Ectodermal cell (in vitro differentiated cells): Measurements from ENCODE around the gene BRF1.

ENCODE experiments used
- H3K27ac ChIP-seq: 2 replicates; pipeline ENCODE4 v1.7.0; 2013; ENCODE audit warnings: mild to moderate bottlenecking, low read depth, low read length; ENCODE audit not compliant: insufficient read depth, poor library complexity, severe bottlenecking
- H3K27me3 ChIP-seq: 2 replicates; pipeline ENCODE4 v1.7.0; 2013; ENCODE audit warnings: mild to moderate bottlenecking, low read length; ENCODE audit not compliant: insufficient read depth, control insufficient read depth, poor library complexity, severe bottlenecking
- H3K36me3 ChIP-seq: one replicate; pipeline ENCODE4 v1.7.0; 2013; ENCODE audit warnings: low read length; ENCODE audit not compliant: control insufficient read depth, insufficient read depth
- H3K4me1 ChIP-seq: one replicate; pipeline ENCODE4 v1.7.0; 2013; ENCODE audit warnings: low read length; ENCODE audit not compliant: control insufficient read depth, insufficient read depth
- H3K4me3 ChIP-seq: 2 replicates; pipeline ENCODE4 v1.7.0; 2013; ENCODE audit warnings: low read depth, low read length, control low read depth; ENCODE audit not compliant: insufficient read depth
- H3K9me3 ChIP-seq: 2 replicates; pipeline ENCODE4 v1.7.0; 2013; ENCODE audit warnings: mild to moderate bottlenecking, low read length, moderate library complexity; ENCODE audit not compliant: control insufficient read depth
- WGBS, 2 experiments: methylation state at CpG; one replicate each; pipeline ENCODE4 v1.1.7; 2013; ENCODE audit warnings: missing lambda C conversion rate in 2 of 2; 5-methylcytosine and 5-hydroxymethylcytosine counted together

BRF1 gene

GRCh38 chr14:105204206-105204930 lies 96.4 kb downstream of the BRF1 start:
- peaks cover 3% of the 10 kb centered on the region for H3K27me3 ChIP-seq
- 90 to 91% methylated on average over 24 of the region's 24 CpGs for WGBS, 2 experiments
- H3K36me3 ChIP-seq = no peaks in the 10 kb centered on the region
- peaks cover 13% of the 10 kb centered on the region for H3K4me1 ChIP-seq
- no peak overlapping the region for H3K27ac ChIP-seq
- no peaks in the 10 kb centered on the region for H3K9me3 ChIP-seq
- H3K4me3 ChIP-seq = no peak overlapping the region

- no peak overlapping the region for H3K4me3 ChIP-seq
Measured at GRCh38 chr14:105203701-105204100, 97.1 kb downstream of the BRF1 start.

GRCh38 chr14:105203057-105203531 lies 97.7 kb downstream of the BRF1 start:
- peaks cover 13% of the 10 kb centered on the region for H3K4me1 ChIP-seq
- H3K36me3 ChIP-seq = no peaks in the 10 kb centered on the region
- no peak overlapping the region for H3K4me3 ChIP-seq
- H3K9me3 ChIP-seq = no peaks in the 10 kb centered on the region
- peaks cover 8% of the 10 kb centered on the region for H3K27me3 ChIP-seq
- no peak overlapping the region for H3K27ac ChIP-seq
- 14 to 16% methylated on average over 18 of the region's 18 CpGs for WGBS, 2 experiments

More at GRCh38 chr14:105203701-105204100, 97.1 kb downstream of the BRF1 start:
- Histone ChIP-seq H3K36me3 (no peaks in the 10 kb centered on the region), H3K4me1 (peaks cover 13% of the 10 kb centered on the region), H3K27ac (no peak overlapping the region), H3K9me3 (no peaks in the 10 kb centered on the region), H3K27me3 (peaks cover 3% of the 10 kb centered on the region)
- WGBS, 2 experiments = 84 to 87% methylated on average over 6 of the region's 6 CpGs

- no peak overlapping the region for H3K27ac ChIP-seq
- H3K27me3 ChIP-seq = peaks cover 18% of the 10 kb centered on the region
- no peaks in the 10 kb centered on the region for H3K9me3 ChIP-seq
- 78 to 82% methylated on average over 20 of the region's 20 CpGs for WGBS, 2 experiments
- H3K4me3 ChIP-seq = no peak overlapping the region
- H3K36me3 ChIP-seq = no peaks in the 10 kb centered on the region
- H3K4me1 ChIP-seq = peaks cover 18% of the 10 kb centered on the region
Measured at GRCh38 chr14:105201925-105202513, 98.8 kb downstream of the BRF1 start.

GRCh38 chr14:105201156-105201924 lies 99.5 kb downstream of the BRF1 start:
- Histone ChIP-seq H3K4me3 (no peak overlapping the region), H3K9me3 (no peaks in the 10 kb centered on the region), H3K4me1 (peaks cover 20% of the 10 kb centered on the region), H3K27me3 (peaks cover 19% of the 10 kb centered on the region), H3K36me3 (no peaks in the 10 kb centered on the region), H3K27ac (no peak overlapping the region)
- 81% methylated on average over 28 of the region's 28 CpGs for WGBS, 2 experiments

GRCh38 chr14:105200641-105201040 lies 100.2 kb downstream of the BRF1 start:
- 92 to 93% methylated on average over 16 of the region's 16 CpGs for WGBS, 2 experiments
- peaks cover 25% of the 10 kb centered on the region for H3K27me3 ChIP-seq
- peaks cover 27% of the 10 kb centered on the region for H3K4me1 ChIP-seq
- no peaks in the 10 kb centered on the region for H3K9me3 ChIP-seq
- no peak overlapping the region for H3K4me3 ChIP-seq
- H3K36me3 ChIP-seq = no peaks in the 10 kb centered on the region
- no peak overlapping the region for H3K27ac ChIP-seq

GRCh38 chr14:105200074-105200473 lies 100.7 kb downstream of the BRF1 start:
- H3K4me3 ChIP-seq = no peak overlapping the region
- H3K36me3 ChIP-seq = no peaks in the 10 kb centered on the region
- H3K9me3 ChIP-seq = no peaks in the 10 kb centered on the region
- peaks cover 29% of the 10 kb centered on the region for H3K4me1 ChIP-seq
- H3K27ac ChIP-seq = no peak overlapping the region
- 89 to 90% methylated on average over 10 of the region's 10 CpGs for WGBS, 2 experiments
- H3K27me3 ChIP-seq = peaks cover 31% of the 10 kb centered on the region

GRCh38 chr14:105199093-105199492 lies 101.7 kb downstream of the BRF1 start:
- Histone ChIP-seq H3K27ac (no peak overlapping the region), H3K4me1 (peaks cover 29% of the 10 kb centered on the region), H3K9me3 (no peaks in the 10 kb centered on the region), H3K27me3 (peaks cover 41% of the 10 kb centered on the region), H3K4me3 (no peak overlapping the region), H3K36me3 (no peaks in the 10 kb centered on the region)
- WGBS, 2 experiments = 90 to 92% methylated on average over 18 of the region's 18 CpGs

GRCh38 chr14:105198588-105198987 lies 102.2 kb downstream of the BRF1 start:
- no peaks in the 10 kb centered on the region for H3K36me3 ChIP-seq
- H3K27ac ChIP-seq = no peak overlapping the region
- H3K9me3 ChIP-seq = no peaks in the 10 kb centered on the region
- 93 to 96% methylated on average over 4 of the region's 4 CpGs for WGBS, 2 experiments
- peaks cover 46% of the 10 kb centered on the region for H3K27me3 ChIP-seq
- peaks cover 29% of the 10 kb centered on the region for H3K4me1 ChIP-seq
- no peak overlapping the region for H3K4me3 ChIP-seq

GRCh38 chr14:105197211-105197641 lies 103.6 kb downstream of the BRF1 start:
- no peak overlapping the region for H3K27ac ChIP-seq
- H3K9me3 ChIP-seq = no peaks in the 10 kb centered on the region
- no peak overlapping the region for H3K4me3 ChIP-seq
- peaks cover 45% of the 10 kb centered on the region for H3K27me3 ChIP-seq
- no peaks in the 10 kb centered on the region for H3K36me3 ChIP-seq
- H3K4me1 ChIP-seq = peaks cover 25% of the 10 kb centered on the region
- 22% methylated on average over 15 of the region's 15 CpGs for WGBS, 2 experiments
